AG04450 (cell line): ENCODE results near the gene CLCA2. TPM values are rescaled to one million over a fixed set of nuclear protein-coding genes. Genes with fewer than 3 reads are reported as not detected.

Experiments used
- CTCF ChIA-PET: fragments of 300-600, 350-600 bp; formaldehyde crosslinking; extraction: SDS; loops from one replicate; lab custom pipeline; 2022; ENCODE audit warnings: antibody characterized with exemption, inconsistent platforms; lab: Charles Lee
- POLR2A ChIA-PET: fragments of 350-600 bp; formaldehyde crosslinking; extraction: SDS; loops from one replicate; lab custom pipeline; 2021; ENCODE audit warnings: antibody characterized with exemption, inconsistent platforms; lab: Yijun Ruan, JAX
- DNase-seq: peaks from one replicate; pipeline ENCODE4 v3.0.0-alpha.2; 2011; ENCODE audit warnings: low read depth, low spot score
- H3K27ac ChIP-seq: one replicate; pipeline ENCODE4 v1.5.1; 2012; ENCODE audit warnings: low read depth, low read length, control low read depth
- H3K27me3 ChIP-seq: one replicate; pipeline ENCODE4 v1.6.0; 2012; ENCODE audit warnings: low read length; ENCODE audit not compliant: control insufficient read depth, insufficient read depth
- H3K4me3 ChIP-seq: 2 replicates; pipeline ENCODE4 v1.5.1; 2011; ENCODE audit warnings: mild to moderate bottlenecking, low read depth, low read length, control low read depth
- H3K9me3 ChIP-seq: 2 replicates; pipeline ENCODE4 v1.5.1; 2012; ENCODE audit warnings: low read length; ENCODE audit not compliant: control insufficient read depth, insufficient read depth
- CTCF ChIP-seq: IDR thresholded peaks from 2 replicates; pipeline ENCODE4 v1.5.1; 2011; ENCODE audit warnings: low read depth, low read length, control low read depth, inconsistent platforms
- polyA plus RNA-seq: library from polyadenylated mRNA; depleted of rRNA; stranded (reverse); fragments of >200 nt; gene quantifications from 2 replicates; pipeline ENCODE4 v1.2.3, GENCODE V29; 2011

Gene CLCA2
- polyA plus RNA-seq, 1 experiment: 0.60 TPM

- POLR2A ChIA-PET: no interaction called here
These were observed 42.7 kb upstream of the CLCA2 start for GRCh38 chr1:86381223-86381622.

DNA sequence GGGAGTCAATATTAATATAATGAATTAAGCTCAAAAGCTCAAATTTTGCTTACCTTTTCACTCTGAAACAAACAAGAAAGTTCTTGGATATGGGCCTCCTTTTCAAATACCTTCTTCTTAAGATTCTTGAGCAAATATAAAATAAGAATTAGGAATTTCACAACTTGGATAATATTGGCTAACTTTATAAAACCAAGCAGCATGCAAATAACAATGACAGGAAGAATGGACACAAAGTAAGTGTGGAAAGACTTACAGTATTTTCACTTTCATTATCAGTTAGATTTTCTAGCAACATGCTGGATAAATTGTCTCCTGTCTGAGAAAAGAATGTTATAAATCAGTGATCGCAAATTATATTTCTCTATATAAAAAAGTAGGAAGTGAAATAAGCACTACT lies 41.1 kb upstream of the CLCA2 start:
- ChIA-PET POLR2A (no interaction called here), CTCF (interaction anchor here (1.4 kb wide), 1 partner anchor 322 kb away, joined by 4 read pairs; the partner anchor contains the start of gene SH3GLB1)
- TF ChIP-seq CTCF: no peak
- no peak overlapping the region for H3K4me3 ChIP-seq
- no peak overlapping the region for H3K27ac ChIP-seq
- no peaks in the 10 kb centered on the region for H3K9me3 ChIP-seq
- DNase-seq: no peak
- no peaks in the 10 kb centered on the region for H3K27me3 ChIP-seq

More at GRCh38 chr1:86381223-86381622, 42.7 kb upstream of the CLCA2 start:
- H3K9me3 ChIP-seq: peaks cover 3% of the 10 kb centered on the region; the same call in 1 of the 2 replicates
- no peak for DNase-seq
- no peak overlapping the region for H3K4me3 ChIP-seq
- no peak overlapping the region for H3K27ac ChIP-seq
- CTCF ChIA-PET: no interaction called here
- H3K27me3 ChIP-seq: no peaks in the 10 kb centered on the region
- no peak for TF ChIP-seq CTCF

- no peaks in the 10 kb centered on the region for H3K9me3 ChIP-seq
- TF ChIP-seq CTCF: no peak
- H3K4me3 ChIP-seq: no peak overlapping the region
- no peak for DNase-seq
- no peak overlapping the region for H3K27ac ChIP-seq
- POLR2A ChIA-PET: no interaction called here
- CTCF ChIA-PET: interaction anchor here (0.6 to 1.4 kb wide), 3 partner anchors 8 to 316 kb away, joined by 3 to 4 read pairs (median 3); no protein-coding TSS in a partner anchor
- H3K27me3 ChIP-seq: no peaks in the 10 kb centered on the region
These were observed 35.9 kb upstream of the CLCA2 start for GRCh38 chr1:86387916-86388627.

- Histone ChIP-seq H3K4me3 (no peak overlapping the region), H3K9me3 (no peaks in the 10 kb centered on the region), H3K27me3 (no peaks in the 10 kb centered on the region), H3K27ac (no peak overlapping the region)
- no peak for TF ChIP-seq CTCF
- DNase-seq: no peak
- ChIA-PET POLR2A (no interaction called here), CTCF (interaction anchor here (0.9 to 1.4 kb wide), 2 partner anchors 9 to 315 kb away, joined by 3 to 4 read pairs; no protein-coding TSS in a partner anchor)
These were observed 35.2 kb upstream of the CLCA2 start for GRCh38 chr1:86388777-86389176.

GRCh38 chr1:86389307-86389706 lies 34.7 kb upstream of the CLCA2 start:
- no peaks in the 10 kb centered on the region for H3K27me3 ChIP-seq
- ChIA-PET POLR2A (interaction anchor here (0.6 to 1.0 kb wide), 2 partner anchors 316 to 445 kb away, joined by 3 read pairs; no protein-coding TSS in a partner anchor), CTCF (interaction anchor here (0.7 to 1.5 kb wide), 3 partner anchors 9 to 202 kb away, joined by 3 to 5 read pairs (median 3); no protein-coding TSS in a partner anchor)
- H3K27ac ChIP-seq: no peak overlapping the region
- no peak for DNase-seq
- H3K9me3 ChIP-seq: no peaks in the 10 kb centered on the region
- no peak overlapping the region for H3K4me3 ChIP-seq
- TF ChIP-seq CTCF: no peak
